ENCODE data around the gene PAXIP1.

Gene PAXIP1

GRCh38 chr7:154990964-154991540, 11.9 kb downstream of the PAXIP1 start:
- peaks cover 43% of the 10 kb centered on the region for H3K36me3 ChIP-seq (ENCODE audit: control insufficient read depth, low read depth, low read length)
- no peaks in the 10 kb centered on the region for H3K27me3 ChIP-seq (ENCODE audit: control insufficient read depth, insufficient read depth, low read length)
- H3K9ac ChIP-seq (ENCODE audit: low read length) = no peak overlapping the region
- H3K27ac ChIP-seq (ENCODE audit: low read length) = no peak overlapping the region
- no peaks in the 10 kb centered on the region for H3K9me3 ChIP-seq (ENCODE audit: control insufficient read depth, low read depth, low read length)
- H3K4me1 ChIP-seq (ENCODE audit: control insufficient read depth, low read depth, low read length) = peaks cover 1% of the 10 kb centered on the region
- no peak overlapping the region for H3K4me3 ChIP-seq (ENCODE audit: low read length)

GRCh38 chr7:154987571-154987970, 15.4 kb downstream of the PAXIP1 start:
- no peak overlapping the region for H3K4me3 ChIP-seq (ENCODE audit: low read length)
- peaks cover 24% of the 10 kb centered on the region for H3K36me3 ChIP-seq (ENCODE audit: control insufficient read depth, low read depth, low read length)
- H3K9ac ChIP-seq (ENCODE audit: low read length) = no peak overlapping the region
- no peak overlapping the region for H3K27ac ChIP-seq (ENCODE audit: low read length)
- no peaks in the 10 kb centered on the region for H3K4me1 ChIP-seq (ENCODE audit: control insufficient read depth, low read depth, low read length)
- H3K9me3 ChIP-seq (ENCODE audit: control insufficient read depth, low read depth, low read length) = no peaks in the 10 kb centered on the region
- no peaks in the 10 kb centered on the region for H3K27me3 ChIP-seq (ENCODE audit: control insufficient read depth, insufficient read depth, low read length)

GRCh38 chr7:154986200-154986945, 16.6 kb downstream of the PAXIP1 start:
- no peak overlapping the region for H3K4me3 ChIP-seq (ENCODE audit: low read length)
- peaks cover 22% of the 10 kb centered on the region for H3K36me3 ChIP-seq (ENCODE audit: control insufficient read depth, low read depth, low read length)
- H3K9me3 ChIP-seq (ENCODE audit: control insufficient read depth, low read depth, low read length) = no peaks in the 10 kb centered on the region
- no peaks in the 10 kb centered on the region for H3K27me3 ChIP-seq (ENCODE audit: control insufficient read depth, insufficient read depth, low read length)
- H3K9ac ChIP-seq (ENCODE audit: low read length) = no peak overlapping the region
- H3K4me1 ChIP-seq (ENCODE audit: control insufficient read depth, low read depth, low read length) = no peaks in the 10 kb centered on the region
- H3K27ac ChIP-seq (ENCODE audit: low read length) = no peak overlapping the region

GRCh38 chr7:154985230-154985629, 17.7 kb downstream of the PAXIP1 start:
- no peak overlapping the region for H3K4me3 ChIP-seq (ENCODE audit: low read length)
- no peak overlapping the region for H3K27ac ChIP-seq (ENCODE audit: low read length)
- H3K36me3 ChIP-seq (ENCODE audit: control insufficient read depth, low read depth, low read length) = peaks cover 22% of the 10 kb centered on the region
- no peak overlapping the region for H3K9ac ChIP-seq (ENCODE audit: low read length)
- H3K9me3 ChIP-seq (ENCODE audit: control insufficient read depth, low read depth, low read length) = no peaks in the 10 kb centered on the region
- no peaks in the 10 kb centered on the region for H3K4me1 ChIP-seq (ENCODE audit: control insufficient read depth, low read depth, low read length)
- no peaks in the 10 kb centered on the region for H3K27me3 ChIP-seq (ENCODE audit: control insufficient read depth, insufficient read depth, low read length)

GRCh38 chr7:154984601-154985188, 18.2 kb downstream of the PAXIP1 start:
- Histone ChIP-seq H3K27ac (ENCODE audit: low read length) (no peak overlapping the region), H3K9me3 (ENCODE audit: control insufficient read depth, low read depth, low read length) (no peaks in the 10 kb centered on the region), H3K4me1 (ENCODE audit: control insufficient read depth, low read depth, low read length) (no peaks in the 10 kb centered on the region), H3K4me3 (ENCODE audit: low read length) (no peak overlapping the region), H3K36me3 (ENCODE audit: control insufficient read depth, low read depth, low read length) (peaks cover 25% of the 10 kb centered on the region), H3K27me3 (ENCODE audit: control insufficient read depth, insufficient read depth, low read length) (no peaks in the 10 kb centered on the region), H3K9ac (ENCODE audit: low read length) (no peak overlapping the region)

GRCh38 chr7:154978017-154978416, 24.9 kb downstream of the PAXIP1 start:
- Histone ChIP-seq H3K4me1 (ENCODE audit: control insufficient read depth, low read depth, low read length) (no peaks in the 10 kb centered on the region), H3K4me3 (ENCODE audit: low read length) (no peak overlapping the region), H3K27me3 (ENCODE audit: control insufficient read depth, insufficient read depth, low read length) (no peaks in the 10 kb centered on the region), H3K9me3 (ENCODE audit: control insufficient read depth, low read depth, low read length) (no peaks in the 10 kb centered on the region), H3K9ac (ENCODE audit: low read length) (no peak overlapping the region), H3K36me3 (ENCODE audit: control insufficient read depth, low read depth, low read length) (peaks cover 60% of the 10 kb centered on the region), H3K27ac (ENCODE audit: low read length) (no peak overlapping the region)

DNA sequence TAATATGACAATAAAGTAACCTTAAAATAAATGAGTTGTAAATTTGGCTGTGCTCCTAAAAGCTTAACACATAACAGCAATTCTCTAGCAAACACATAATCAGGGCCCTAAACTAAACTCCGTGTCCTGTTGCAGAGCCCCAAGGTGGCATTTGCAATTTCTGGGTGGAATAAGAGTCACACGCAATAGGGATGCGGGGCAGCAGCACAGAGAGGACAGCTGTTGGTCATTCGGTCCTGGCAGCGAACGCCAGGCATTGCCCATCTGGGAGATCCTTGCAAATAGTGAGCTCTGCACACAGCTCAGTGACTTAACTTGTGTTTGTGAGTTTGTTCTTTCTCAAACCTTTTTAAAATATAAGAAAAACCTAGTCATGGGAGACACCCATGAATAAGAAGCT, 25.7 kb downstream of the PAXIP1 start:
- H3K4me3 ChIP-seq (ENCODE audit: low read length) = no peak overlapping the region

DNA sequence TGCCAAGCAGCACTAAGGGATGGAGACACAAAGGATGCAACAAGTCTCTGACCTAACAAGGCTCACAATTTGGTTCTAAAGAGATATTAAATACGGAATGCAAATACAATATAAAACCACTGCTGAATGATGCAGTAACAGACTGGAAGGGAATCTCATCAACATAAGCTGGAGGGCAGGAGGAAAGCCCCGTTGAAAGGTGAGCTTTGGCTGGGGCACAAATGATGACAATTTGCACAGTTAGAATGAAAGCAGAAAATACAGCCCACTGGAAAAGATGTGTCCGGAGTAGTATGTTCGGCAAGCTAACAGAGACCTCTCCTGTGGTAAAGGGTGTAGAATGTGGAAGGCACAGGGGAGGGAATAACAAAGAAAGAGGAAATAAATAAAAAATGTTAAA, 26.1 kb downstream of the PAXIP1 start:
- Histone ChIP-seq H3K27me3 (ENCODE audit: control insufficient read depth, insufficient read depth, low read length) (no peaks in the 10 kb centered on the region), H3K4me1 (ENCODE audit: control insufficient read depth, low read depth, low read length) (no peaks in the 10 kb centered on the region), H3K9ac (ENCODE audit: low read length) (no peak overlapping the region), H3K27ac (ENCODE audit: low read length) (no peak overlapping the region), H3K9me3 (ENCODE audit: control insufficient read depth, low read depth, low read length) (no peaks in the 10 kb centered on the region), H3K4me3 (ENCODE audit: low read length) (no peak overlapping the region), H3K36me3 (ENCODE audit: control insufficient read depth, low read depth, low read length) (peaks cover 53% of the 10 kb centered on the region)

More for the DNA sequence above, 25.7 kb downstream of the PAXIP1 start:
- H3K9ac ChIP-seq (ENCODE audit: low read length) = no peak overlapping the region
- H3K27ac ChIP-seq (ENCODE audit: low read length) = no peak overlapping the region
- no peaks in the 10 kb centered on the region for H3K27me3 ChIP-seq (ENCODE audit: control insufficient read depth, insufficient read depth, low read length)
- peaks cover 55% of the 10 kb centered on the region for H3K36me3 ChIP-seq (ENCODE audit: control insufficient read depth, low read depth, low read length)
- no peaks in the 10 kb centered on the region for H3K9me3 ChIP-seq (ENCODE audit: control insufficient read depth, low read depth, low read length)
- H3K4me1 ChIP-seq (ENCODE audit: control insufficient read depth, low read depth, low read length) = no peaks in the 10 kb centered on the region

- H3K9ac ChIP-seq (ENCODE audit: low read length) = no peak overlapping the region
- no peaks in the 10 kb centered on the region for H3K27me3 ChIP-seq (ENCODE audit: control insufficient read depth, insufficient read depth, low read length)
- H3K9me3 ChIP-seq (ENCODE audit: control insufficient read depth, low read depth, low read length) = no peaks in the 10 kb centered on the region
- H3K36me3 ChIP-seq (ENCODE audit: control insufficient read depth, low read depth, low read length) = peaks cover 57% of the 10 kb centered on the region
- no peak overlapping the region for H3K4me3 ChIP-seq (ENCODE audit: low read length)
- H3K4me1 ChIP-seq (ENCODE audit: control insufficient read depth, low read depth, low read length) = no peaks in the 10 kb centered on the region
- H3K27ac ChIP-seq (ENCODE audit: low read length) = no peak overlapping the region
Measured at GRCh38 chr7:154975984-154976383, 26.9 kb downstream of the PAXIP1 start.

- no peak overlapping the region for H3K27ac ChIP-seq (ENCODE audit: low read length)
- no peak overlapping the region for H3K9ac ChIP-seq (ENCODE audit: low read length)
- H3K27me3 ChIP-seq (ENCODE audit: control insufficient read depth, insufficient read depth, low read length) = no peaks in the 10 kb centered on the region
- no peaks in the 10 kb centered on the region for H3K4me1 ChIP-seq (ENCODE audit: control insufficient read depth, low read depth, low read length)
- no peak overlapping the region for H3K4me3 ChIP-seq (ENCODE audit: low read length)
- no peaks in the 10 kb centered on the region for H3K9me3 ChIP-seq (ENCODE audit: control insufficient read depth, low read depth, low read length)
- peaks cover 60% of the 10 kb centered on the region for H3K36me3 ChIP-seq (ENCODE audit: control insufficient read depth, low read depth, low read length)
Measured at GRCh38 chr7:154973381-154973780, 29.5 kb downstream of the PAXIP1 start.

DNA sequence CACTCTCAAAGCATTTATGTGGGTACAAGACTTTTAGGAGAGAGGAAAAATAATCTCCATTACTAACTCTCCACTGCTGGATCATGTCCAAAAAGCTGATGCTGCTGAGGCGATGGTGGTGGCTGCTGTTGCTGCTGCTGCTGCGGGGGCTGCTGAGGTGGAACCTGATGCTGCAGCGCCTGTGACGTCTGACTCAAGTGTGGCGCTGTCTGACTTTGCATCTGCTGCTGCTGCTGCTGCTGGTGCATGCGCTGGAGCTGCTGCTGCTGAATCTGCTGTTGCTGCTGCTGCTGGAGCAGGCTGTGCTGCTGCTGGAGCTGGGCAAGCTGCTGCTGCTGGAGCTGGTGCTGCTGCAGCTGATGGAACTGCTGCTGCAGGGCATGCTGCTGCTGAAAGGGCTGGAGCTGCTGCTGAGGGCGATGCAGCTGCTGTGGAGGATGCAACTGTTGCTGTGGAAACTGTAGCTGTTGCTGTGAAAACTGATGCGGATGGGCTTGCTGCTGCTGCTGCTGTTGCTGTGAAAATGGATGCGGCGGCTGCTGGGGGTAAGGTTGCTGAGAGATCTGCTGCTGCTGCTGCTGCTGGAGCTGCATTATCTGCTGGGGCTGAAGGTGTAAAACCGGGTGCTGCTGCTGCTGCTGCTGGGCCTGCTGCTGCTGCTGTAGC, 34.5 kb downstream of the PAXIP1 start:
- Histone ChIP-seq H3K4me3 (ENCODE audit: low read length) (no peak overlapping the region), H3K4me1 (ENCODE audit: control insufficient read depth, low read depth, low read length) (no peaks in the 10 kb centered on the region), H3K36me3 (ENCODE audit: control insufficient read depth, low read depth, low read length) (peaks cover 69% of the 10 kb centered on the region), H3K27ac (ENCODE audit: low read length) (no peak overlapping the region), H3K9me3 (ENCODE audit: control insufficient read depth, low read depth, low read length) (no peaks in the 10 kb centered on the region), H3K27me3 (ENCODE audit: control insufficient read depth, insufficient read depth, low read length) (no peaks in the 10 kb centered on the region), H3K9ac (ENCODE audit: low read length) (no peak overlapping the region)

Measured in iPS-18a (cell line).